ENCODE measurements around the gene MYOD1.

DNA sequence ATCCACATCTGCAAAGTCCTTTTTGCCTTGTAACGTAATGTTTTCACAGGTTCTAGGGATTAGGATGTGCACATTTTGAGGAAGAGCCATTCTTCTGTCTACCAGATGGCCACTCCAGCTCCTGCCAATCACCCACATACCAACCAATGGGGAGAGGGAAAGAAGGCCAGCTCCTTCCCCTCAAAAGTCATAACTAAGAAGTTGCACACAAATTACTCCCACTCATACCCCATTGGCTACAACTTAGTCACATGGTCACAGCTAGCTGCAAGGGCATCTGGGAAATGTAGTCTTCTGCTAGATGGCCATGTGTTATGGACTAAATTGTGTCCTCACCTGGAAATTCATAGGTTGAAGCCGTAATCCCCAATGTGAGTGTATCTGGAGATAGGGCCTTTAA is 15.4 kb upstream of the MYOD1 start:
- TF ChIP-seq, protein P1, sequence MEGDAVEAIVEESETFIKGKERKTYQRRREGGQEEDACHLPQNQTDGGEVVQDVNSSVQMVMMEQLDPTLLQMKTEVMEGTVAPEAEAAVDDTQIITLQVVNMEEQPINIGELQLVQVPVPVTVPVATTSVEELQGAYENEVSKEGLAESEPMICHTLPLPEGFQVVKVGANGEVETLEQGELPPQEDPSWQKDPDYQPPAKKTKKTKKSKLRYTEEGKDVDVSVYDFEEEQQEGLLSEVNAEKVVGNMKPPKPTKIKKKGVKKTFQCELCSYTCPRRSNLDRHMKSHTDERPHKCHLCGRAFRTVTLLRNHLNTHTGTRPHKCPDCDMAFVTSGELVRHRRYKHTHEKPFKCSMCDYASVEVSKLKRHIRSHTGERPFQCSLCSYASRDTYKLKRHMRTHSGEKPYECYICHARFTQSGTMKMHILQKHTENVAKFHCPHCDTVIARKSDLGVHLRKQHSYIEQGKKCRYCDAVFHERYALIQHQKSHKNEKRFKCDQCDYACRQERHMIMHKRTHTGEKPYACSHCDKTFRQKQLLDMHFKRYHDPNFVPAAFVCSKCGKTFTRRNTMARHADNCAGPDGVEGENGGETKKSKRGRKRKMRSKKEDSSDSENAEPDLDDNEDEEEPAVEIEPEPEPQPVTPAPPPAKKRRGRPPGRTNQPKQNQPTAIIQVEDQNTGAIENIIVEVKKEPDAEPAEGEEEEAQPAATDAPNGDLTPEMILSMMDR (IDR thresholded peaks at IDR 0.05), result no peak
- no peak for TF ChIP-seq POLR2AphosphoS5 (IDR thresholded peaks at IDR 0.05)
- TF ChIP-seq EP300 (IDR thresholded peaks at IDR 0.05), result no peak
- TF ChIP-seq POLR2A (IDR thresholded peaks at IDR 0.05), result no peak

Measured in gastroesophageal sphincter (tissue), 3 donors.